Left forelimb (tissue), 1 donor: ENCODE results near the gene CERS1.

Experiments
- DNase-seq: peaks from one replicate; pipeline ENCODE4 v3.0.0-alpha.2; 2018; ENCODE audit warnings: low spot score

CERS1 gene

GRCh38 chr19:18839465-18840287, 56.3 kb downstream of the CERS1 start:
- no peak for DNase-seq

GRCh38 chr19:18834644-18834984, 61.3 kb downstream of the CERS1 start:
- DNase-seq = no peak

GRCh38 chr19:18833849-18834643, 61.9 kb downstream of the CERS1 start:
- DNase-seq = no peak

GRCh38 chr19:18833141-18833476, 62.8 kb downstream of the CERS1 start:
- no peak for DNase-seq

- no peak for DNase-seq
These were observed 63.4 kb downstream of the CERS1 start for GRCh38 chr19:18832306-18833140.

- peak; percentile 95 for DNase-seq
These were observed 64.2 kb downstream of the CERS1 start, which contains the start of gene UPF1 for GRCh38 chr19:18831524-18832305. UPF1 (plus strand) TSS chr19:18831959; CDS start chr19:18832210, 251 bp downstream.

- no peak for DNase-seq
These were observed 65.5 kb downstream of the CERS1 start for GRCh38 chr19:18830488-18830887.

GRCh38 chr19:18828786-18829185, 67.2 kb downstream of the CERS1 start:
- DNase-seq = no peak
